ENCODE measurements around the gene KIF21A. TPM values are rescaled to one million over a fixed set of nuclear protein-coding genes. Genes with fewer than 3 reads are reported as not detected.

Gene KIF21A
- total RNA-seq, 1 donor from 2014 or later, result 12.1 TPM

DNA sequence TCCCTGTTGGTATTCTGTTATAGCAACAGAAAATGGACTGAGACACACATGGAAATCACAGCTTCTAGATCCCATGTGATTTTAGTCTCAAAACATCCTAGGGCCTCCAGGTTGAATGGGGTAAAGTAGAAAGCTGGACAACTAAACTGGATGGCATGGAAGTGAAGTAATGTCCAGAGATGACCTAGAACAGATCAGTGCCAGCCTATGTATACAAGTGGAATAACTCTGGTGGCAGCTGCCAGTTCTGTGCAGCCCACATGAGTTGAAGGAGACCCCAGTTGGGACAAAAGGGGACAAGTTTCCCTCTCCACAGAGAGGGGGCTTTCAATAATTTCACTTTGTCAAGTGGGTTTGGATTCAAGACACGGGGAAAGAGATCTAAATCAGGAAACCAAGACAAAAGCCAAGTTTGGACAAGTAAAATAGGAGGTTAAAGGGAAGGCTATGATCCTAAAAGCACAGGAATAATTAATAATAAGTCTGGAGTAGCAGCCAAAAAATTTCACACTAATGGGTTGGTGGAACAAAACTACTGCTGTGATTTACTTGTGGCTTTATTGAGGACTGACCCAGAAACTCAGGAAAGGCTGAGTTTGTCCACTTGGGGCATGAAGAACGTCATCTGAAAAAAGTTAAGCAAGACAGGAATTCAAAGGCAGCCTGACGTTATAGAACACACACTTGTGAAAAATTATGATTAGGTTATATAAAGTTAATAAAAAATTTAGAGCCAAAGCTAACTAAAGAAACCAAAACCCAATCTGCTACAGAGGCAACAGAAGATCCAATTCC lies 11.7 kb downstream of the KIF21A start:
- TF ChIP-seq, protein P1, sequence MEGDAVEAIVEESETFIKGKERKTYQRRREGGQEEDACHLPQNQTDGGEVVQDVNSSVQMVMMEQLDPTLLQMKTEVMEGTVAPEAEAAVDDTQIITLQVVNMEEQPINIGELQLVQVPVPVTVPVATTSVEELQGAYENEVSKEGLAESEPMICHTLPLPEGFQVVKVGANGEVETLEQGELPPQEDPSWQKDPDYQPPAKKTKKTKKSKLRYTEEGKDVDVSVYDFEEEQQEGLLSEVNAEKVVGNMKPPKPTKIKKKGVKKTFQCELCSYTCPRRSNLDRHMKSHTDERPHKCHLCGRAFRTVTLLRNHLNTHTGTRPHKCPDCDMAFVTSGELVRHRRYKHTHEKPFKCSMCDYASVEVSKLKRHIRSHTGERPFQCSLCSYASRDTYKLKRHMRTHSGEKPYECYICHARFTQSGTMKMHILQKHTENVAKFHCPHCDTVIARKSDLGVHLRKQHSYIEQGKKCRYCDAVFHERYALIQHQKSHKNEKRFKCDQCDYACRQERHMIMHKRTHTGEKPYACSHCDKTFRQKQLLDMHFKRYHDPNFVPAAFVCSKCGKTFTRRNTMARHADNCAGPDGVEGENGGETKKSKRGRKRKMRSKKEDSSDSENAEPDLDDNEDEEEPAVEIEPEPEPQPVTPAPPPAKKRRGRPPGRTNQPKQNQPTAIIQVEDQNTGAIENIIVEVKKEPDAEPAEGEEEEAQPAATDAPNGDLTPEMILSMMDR (IDR thresholded peaks at IDR 0.05), result no peak
- H3K9me3 ChIP-seq, result no peaks in the 10 kb centered on the region
- H3K4me3 ChIP-seq, result no peak overlapping the region
- H3K4me1 ChIP-seq, result no peaks in the 10 kb centered on the region
- no peaks in the 10 kb centered on the region for H3K36me3 ChIP-seq
- H3K27me3 ChIP-seq (ENCODE audit: low read depth), result no peaks in the 10 kb centered on the region
- no peak for DNase-seq
- intact Hi-C loops (cut with DNase I), result no loop called here
- peak in 1 of 2 donors; percentile 53 for ATAC-seq
- H3K27ac ChIP-seq, result no peak overlapping the region

- ATAC-seq, result no peak
- intact Hi-C loops (cut with DNase I), result no loop called here
- Histone ChIP-seq H3K4me3 (no peak overlapping the region), H3K4me1 (no peaks in the 10 kb centered on the region), H3K27ac (no peak overlapping the region), H3K9me3 (no peaks in the 10 kb centered on the region), H3K36me3 (no peaks in the 10 kb centered on the region), H3K27me3 (ENCODE audit: low read depth) (no peaks in the 10 kb centered on the region)
- TF ChIP-seq, protein P1 (IDR thresholded peaks at IDR 0.05), result no peak
- DNase-seq, result no peak
Measured at GRCh38 chr12:39429809-39430208, 13.1 kb downstream of the KIF21A start.

DNA sequence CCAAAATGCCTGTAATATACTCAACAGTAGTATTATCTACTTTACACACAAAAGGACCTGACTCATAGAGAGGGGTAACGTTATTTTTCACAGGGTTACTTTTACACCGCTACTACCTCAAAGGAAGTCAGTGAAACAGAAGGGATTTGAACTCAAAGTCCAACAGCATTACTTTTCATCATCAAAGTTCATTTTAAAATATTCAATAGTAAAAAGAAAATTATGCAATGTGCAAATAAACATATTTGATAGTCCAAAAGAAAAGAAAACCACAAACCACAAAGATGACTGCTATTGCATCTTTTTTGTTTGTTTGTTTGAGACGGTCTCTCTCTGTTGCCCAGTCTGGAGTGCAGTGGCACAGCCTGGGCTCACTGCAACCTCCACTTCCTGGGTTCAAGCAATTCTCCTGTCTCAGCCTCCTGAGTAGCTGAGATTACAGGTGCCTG lies 15.5 kb downstream of the KIF21A start:
- DNase-seq, result no peak
- H3K27me3 ChIP-seq (ENCODE audit: low read depth), result no peaks in the 10 kb centered on the region
- H3K9me3 ChIP-seq, result no peaks in the 10 kb centered on the region
- H3K4me3 ChIP-seq, result no peak overlapping the region
- TF ChIP-seq, protein P1 (IDR thresholded peaks at IDR 0.05), result no peak
- H3K27ac ChIP-seq, result no peak overlapping the region
- H3K4me1 ChIP-seq, result no peaks in the 10 kb centered on the region
- intact Hi-C loops (cut with DNase I), result no loop called here
- ATAC-seq, result no peak
- H3K36me3 ChIP-seq, result no peaks in the 10 kb centered on the region

DNA sequence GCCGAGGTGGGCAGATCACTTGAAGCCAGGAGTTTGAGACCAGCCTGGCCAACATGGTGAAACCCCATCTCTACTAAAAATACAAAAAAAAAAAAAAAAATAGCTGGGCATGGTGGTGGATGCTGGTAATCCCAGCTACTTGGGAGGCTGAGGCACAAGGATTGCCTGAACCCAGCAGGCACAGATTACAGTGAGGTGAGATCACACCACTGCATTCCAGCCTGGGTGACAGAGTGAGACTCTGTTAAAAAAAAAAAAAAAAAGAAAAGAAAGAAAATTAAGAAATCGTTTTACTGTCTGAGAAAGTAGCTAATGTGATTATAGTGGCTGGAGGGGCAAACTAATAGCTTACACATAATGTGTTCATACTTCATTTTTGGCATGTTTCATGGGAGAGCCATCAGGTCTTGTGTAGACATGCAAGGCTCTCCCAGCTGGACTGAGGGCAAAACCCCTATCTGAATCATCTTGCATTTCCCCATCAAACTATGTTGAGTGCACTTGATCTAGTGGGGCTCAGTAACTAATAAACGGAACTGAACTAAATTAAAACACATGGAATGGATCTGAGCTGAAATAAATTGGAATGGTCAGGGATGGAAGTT lies 16.2 kb downstream of the KIF21A start:
- H3K36me3 ChIP-seq, result no peaks in the 10 kb centered on the region
- H3K4me1 ChIP-seq, result no peaks in the 10 kb centered on the region
- no peak for ATAC-seq
- H3K4me3 ChIP-seq, result no peak overlapping the region
- no peak overlapping the region for H3K27ac ChIP-seq
- no peak for DNase-seq
- no peaks in the 10 kb centered on the region for H3K9me3 ChIP-seq
- intact Hi-C loops (cut with DNase I), result no loop called here
- TF ChIP-seq, protein P1 (IDR thresholded peaks at IDR 0.05), result no peak
- no peaks in the 10 kb centered on the region for H3K27me3 ChIP-seq (ENCODE audit: low read depth)

GRCh38 chr12:39420043-39420442 lies 22.9 kb downstream of the KIF21A start:
- H3K27ac ChIP-seq, result no peak overlapping the region
- ATAC-seq, result no peak
- H3K27me3 ChIP-seq (ENCODE audit: low read depth), result no peaks in the 10 kb centered on the region
- TF ChIP-seq, protein P1 (IDR thresholded peaks at IDR 0.05), result no peak
- no peak for DNase-seq
- H3K4me1 ChIP-seq, result no peaks in the 10 kb centered on the region
- H3K4me3 ChIP-seq, result no peak overlapping the region
- no peaks in the 10 kb centered on the region for H3K9me3 ChIP-seq
- H3K36me3 ChIP-seq, result no peaks in the 10 kb centered on the region
- intact Hi-C loops (cut with DNase I), result no loop called here
